ENCODE measurements around the gene TCEAL6. TPM values are rescaled to one million over a fixed set of nuclear protein-coding genes. Genes with fewer than 3 reads are reported as not detected.
"Not testable (repeated sequence)": the region's sequence is repeated elsewhere in the genome, so short reads cannot be mapped to it uniquely, and the experiment has no call there.

TCEAL6 gene
- 10 to 100 TPM in 1 of 2 donors, not detected in 1; 36.8 TPM for total RNA-seq

DNA sequence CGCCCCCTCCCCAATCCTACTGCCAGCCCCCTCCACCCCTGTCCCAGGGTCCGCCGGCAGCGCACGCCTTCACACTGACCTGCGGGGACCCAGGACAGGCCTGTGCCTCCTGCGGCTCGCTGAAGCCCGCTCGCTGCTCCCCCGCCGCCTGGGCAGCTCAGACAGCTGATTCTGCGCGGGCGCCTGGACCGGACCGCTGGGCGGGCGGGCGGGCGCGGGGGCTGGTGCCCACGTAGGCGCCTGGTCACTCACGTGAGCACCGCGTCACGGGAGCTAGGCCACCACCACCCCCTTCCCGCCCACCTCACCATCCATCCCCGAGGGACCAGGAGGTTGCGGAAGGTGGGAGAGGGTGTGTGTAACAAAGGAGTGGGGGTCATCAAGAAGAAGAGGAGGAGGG is at the start of gene TCEAL6:
Gene TCEAL6 (minus strand): TSS at position 208 of the 400 bp plus-strand sequence.
- DNase-seq (ENCODE audit: low spot score) = not testable (repeated sequence)

DNA sequence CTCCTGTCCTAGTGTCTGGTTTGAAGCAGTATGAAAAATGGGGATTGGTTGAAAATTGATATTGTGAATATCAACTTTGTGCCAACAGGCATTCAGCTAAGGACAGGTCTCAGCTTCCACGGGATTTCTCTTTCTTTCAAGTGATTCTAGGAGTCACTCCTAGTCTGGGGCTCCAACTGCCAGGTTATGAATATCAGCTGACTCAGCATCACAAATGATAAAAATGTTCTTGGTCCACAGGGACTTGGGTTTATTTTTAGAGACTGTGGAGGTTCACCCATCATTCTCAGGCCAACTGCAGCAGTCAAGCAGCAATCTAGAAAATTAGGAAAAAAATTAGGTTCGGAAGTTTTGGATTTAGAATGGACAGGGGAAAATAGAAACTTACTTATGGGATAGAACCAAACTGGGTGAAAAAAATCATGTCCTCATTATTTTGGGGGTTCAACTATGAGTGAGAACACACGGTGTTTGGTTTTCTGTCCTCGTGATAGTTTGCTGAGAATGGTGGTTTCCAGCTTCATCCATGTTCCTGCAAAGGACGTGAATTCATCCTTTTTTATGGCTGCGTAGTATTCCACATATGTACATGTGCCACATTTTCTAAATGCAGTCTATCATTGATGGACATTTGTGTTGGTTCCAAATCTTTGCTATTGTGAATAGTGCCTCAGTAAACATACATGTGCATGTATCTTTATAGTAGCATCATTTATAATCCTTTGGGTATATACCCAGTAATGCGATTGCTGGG is 43.9 kb upstream of the TCEAL6 start:
- no peak overlapping the region for H3K27ac ChIP-seq
- 86% methylated on average over 7 of the region's 7 CpGs for WGBS
- H3K27me3 ChIP-seq (replicated peaks; ENCODE audit: insufficient read depth) = no peaks in the 10 kb centered on the region

More for the DNA sequence above, at the start of gene TCEAL6:
- H3K36me3 ChIP-seq; intact Hi-C loops (cut with DNase I); H3K27ac ChIP-seq; H3K4me3 ChIP-seq; H3K9me3 ChIP-seq; H3K27me3 ChIP-seq (replicated peaks; ENCODE audit: insufficient read depth); H3K4me1 ChIP-seq (replicated peaks): not testable (repeated sequence)
- WGBS = no CpG with 5 or more reads among the region's 31 CpGs

DNA sequence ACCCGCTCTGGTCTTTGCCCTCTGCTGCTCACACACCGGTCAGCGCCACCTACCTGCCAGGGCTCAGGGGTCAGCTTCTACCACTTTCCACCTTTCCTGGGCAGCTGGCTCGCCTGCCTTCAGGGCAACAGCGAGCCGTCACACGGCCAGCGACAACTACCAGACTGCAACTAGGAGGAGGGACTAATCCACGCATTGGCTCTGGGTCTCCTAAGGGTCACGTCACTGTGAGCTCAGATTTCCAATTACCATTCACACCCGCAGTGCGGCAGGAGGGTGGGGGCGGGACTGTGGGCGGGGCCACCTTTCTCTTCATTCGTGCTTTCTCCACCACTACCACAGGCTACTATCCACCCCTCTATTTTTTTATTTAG is 13.5 kb upstream of the TCEAL6 start, which contains the start of gene BEX5:
Gene BEX5 (minus strand): TSS at position 172 of the 374 bp plus-strand sequence. CDS start 1,712 bp downstream, outside the sequence.
- Histone ChIP-seq H3K4me3 (peak within 1 kb of the TSS; percentile 25 to 27), H3K27me3 (replicated peaks; ENCODE audit: insufficient read depth) (no peaks in the 10 kb centered on the region), H3K9me3 (no peaks in the 10 kb centered on the region), H3K27ac (peak within 1 kb of the TSS; percentile 38 to 56), H3K36me3 (no peaks in the 10 kb centered on the region), H3K4me1 (replicated peaks) (no peaks in the 10 kb centered on the region)
- 0% methylated on average over 3 of the region's 15 CpGs for WGBS
- DNase-seq (ENCODE audit: low spot score) = peak; percentile 54
- peak; percentile 52 for TF ChIP-seq POLR2AphosphoS5 (IDR thresholded peaks at IDR 0.05)
- TF ChIP-seq POLR2A (IDR thresholded peaks at IDR 0.05) = peak; percentile 67
- TF ChIP-seq, protein P1, sequence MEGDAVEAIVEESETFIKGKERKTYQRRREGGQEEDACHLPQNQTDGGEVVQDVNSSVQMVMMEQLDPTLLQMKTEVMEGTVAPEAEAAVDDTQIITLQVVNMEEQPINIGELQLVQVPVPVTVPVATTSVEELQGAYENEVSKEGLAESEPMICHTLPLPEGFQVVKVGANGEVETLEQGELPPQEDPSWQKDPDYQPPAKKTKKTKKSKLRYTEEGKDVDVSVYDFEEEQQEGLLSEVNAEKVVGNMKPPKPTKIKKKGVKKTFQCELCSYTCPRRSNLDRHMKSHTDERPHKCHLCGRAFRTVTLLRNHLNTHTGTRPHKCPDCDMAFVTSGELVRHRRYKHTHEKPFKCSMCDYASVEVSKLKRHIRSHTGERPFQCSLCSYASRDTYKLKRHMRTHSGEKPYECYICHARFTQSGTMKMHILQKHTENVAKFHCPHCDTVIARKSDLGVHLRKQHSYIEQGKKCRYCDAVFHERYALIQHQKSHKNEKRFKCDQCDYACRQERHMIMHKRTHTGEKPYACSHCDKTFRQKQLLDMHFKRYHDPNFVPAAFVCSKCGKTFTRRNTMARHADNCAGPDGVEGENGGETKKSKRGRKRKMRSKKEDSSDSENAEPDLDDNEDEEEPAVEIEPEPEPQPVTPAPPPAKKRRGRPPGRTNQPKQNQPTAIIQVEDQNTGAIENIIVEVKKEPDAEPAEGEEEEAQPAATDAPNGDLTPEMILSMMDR (IDR thresholded peaks at IDR 0.05) = no peak
- intact Hi-C loops (cut with DNase I) = no loop called here

More for the DNA sequence above, 43.9 kb upstream of the TCEAL6 start:
- H3K9me3 ChIP-seq = no peaks in the 10 kb centered on the region
- no peak overlapping the region for H3K4me3 ChIP-seq
- H3K4me1 ChIP-seq (replicated peaks) = no peaks in the 10 kb centered on the region
- no peaks in the 10 kb centered on the region for H3K36me3 ChIP-seq
- no peak for DNase-seq (ENCODE audit: low spot score)
- intact Hi-C loops (cut with DNase I) = no loop called here
- no peak for TF ChIP-seq POLR2A (IDR thresholded peaks at IDR 0.05)
- TF ChIP-seq, protein P1 (IDR thresholded peaks at IDR 0.05) = no peak

DNA sequence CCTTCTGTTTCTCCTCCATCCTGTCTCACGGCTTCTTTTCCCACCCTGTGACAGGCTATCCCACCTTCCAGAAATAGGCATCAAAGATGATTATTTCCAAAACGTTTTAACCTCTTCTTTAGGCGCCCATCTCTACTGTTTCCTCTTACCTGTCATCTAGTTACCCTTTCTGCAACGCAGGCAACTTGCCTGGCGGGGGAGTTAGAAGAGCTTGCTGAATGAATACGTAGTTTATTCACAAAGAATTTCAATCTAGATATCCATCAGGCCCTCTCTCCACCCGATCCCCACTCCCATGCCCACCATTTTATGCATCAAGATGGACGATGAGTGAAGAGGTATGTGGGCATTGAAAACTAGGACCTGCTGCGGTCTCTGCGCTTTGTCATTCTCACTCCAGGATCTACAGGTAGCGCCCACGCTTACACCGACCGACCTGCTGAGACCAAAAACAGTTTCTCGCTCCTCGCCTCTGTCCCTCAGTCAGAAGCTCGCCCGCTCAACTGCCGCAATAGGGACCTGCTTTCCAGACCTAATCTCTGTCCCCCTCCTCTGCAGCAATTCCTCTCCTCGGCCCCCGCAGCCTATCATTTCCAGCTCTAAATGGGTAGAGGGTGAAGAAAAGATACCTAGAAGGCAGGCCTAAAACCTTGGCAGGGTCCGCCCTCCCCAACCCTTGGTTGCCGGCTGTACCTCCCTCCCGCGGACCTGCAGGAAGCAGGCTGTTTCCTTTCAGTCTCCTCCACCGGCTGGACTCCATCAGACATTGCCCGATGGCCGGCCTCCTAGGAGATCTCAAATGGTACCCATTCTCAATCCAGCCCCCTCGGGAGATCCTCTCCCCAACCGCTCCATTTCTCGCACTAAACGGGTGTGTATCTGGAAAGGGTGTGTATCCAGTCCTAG is 12.9 kb upstream of the TCEAL6 start:
- Histone ChIP-seq H3K4me1 (replicated peaks) (no peaks in the 10 kb centered on the region), H3K27me3 (replicated peaks; ENCODE audit: insufficient read depth) (no peaks in the 10 kb centered on the region), H3K27ac (peak overlapping the region; percentile 38 to 56), H3K9me3 (no peaks in the 10 kb centered on the region), H3K36me3 (no peaks in the 10 kb centered on the region), H3K4me3 (peak overlapping the region; percentile 25 to 27)
- TF ChIP-seq POLR2A (IDR thresholded peaks at IDR 0.05) (no peak), POLR2AphosphoS5 (IDR thresholded peaks at IDR 0.05) (no peak)
- TF ChIP-seq, protein P1 (IDR thresholded peaks at IDR 0.05) = no peak
- DNase-seq (ENCODE audit: low spot score) = peak; percentile 4
- intact Hi-C loops (cut with DNase I) = no loop called here
- 1% methylated on average over 27 of the region's 32 CpGs for WGBS

DNA sequence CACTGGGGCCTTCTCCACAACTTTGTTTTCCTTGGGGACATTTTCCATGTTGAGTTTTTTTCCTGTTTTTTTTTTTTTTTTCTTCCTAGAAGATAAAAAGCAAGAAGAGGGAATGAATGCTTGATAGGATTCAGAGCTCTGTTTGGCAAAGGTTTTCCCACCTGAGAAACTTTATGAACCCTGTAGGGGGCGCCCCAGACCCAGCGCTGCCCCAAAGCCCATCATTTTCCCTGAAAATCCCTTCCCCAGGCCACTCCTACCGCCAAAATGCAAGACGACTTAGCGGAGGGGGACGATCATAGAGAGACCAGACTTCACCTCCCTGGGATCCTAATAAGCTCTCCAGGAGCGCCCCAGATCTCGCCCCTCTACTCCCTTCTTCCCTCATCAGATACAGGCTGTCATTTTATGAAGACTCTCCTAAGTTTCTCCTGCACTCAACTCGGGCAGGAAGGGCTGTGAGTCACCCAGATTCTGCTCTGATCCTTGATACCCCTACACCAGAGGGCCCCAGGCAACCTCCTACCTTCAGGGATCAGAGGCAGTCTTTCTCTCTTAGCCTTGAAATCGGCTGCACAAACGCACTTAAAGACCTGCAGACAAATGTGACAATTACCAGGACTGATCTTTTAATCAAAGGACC is 12.1 kb upstream of the TCEAL6 start:
- no peaks in the 10 kb centered on the region for H3K4me1 ChIP-seq (replicated peaks)
- H3K27ac ChIP-seq = no peak overlapping the region
- no peaks in the 10 kb centered on the region for H3K9me3 ChIP-seq
- no peak overlapping the region for H3K4me3 ChIP-seq
- WGBS = 18% methylated on average over 11 of the region's 11 CpGs
- TF ChIP-seq, protein P1 (IDR thresholded peaks at IDR 0.05) = peak in 1 of 4 experiments; percentile 20
- TF ChIP-seq POLR2A (IDR thresholded peaks at IDR 0.05) = no peak
- DNase-seq (ENCODE audit: low spot score) = peak; percentile 3
- H3K27me3 ChIP-seq (replicated peaks; ENCODE audit: insufficient read depth) = no peaks in the 10 kb centered on the region
- intact Hi-C loops (cut with DNase I) = no loop called here
- H3K36me3 ChIP-seq = no peaks in the 10 kb centered on the region

DNA sequence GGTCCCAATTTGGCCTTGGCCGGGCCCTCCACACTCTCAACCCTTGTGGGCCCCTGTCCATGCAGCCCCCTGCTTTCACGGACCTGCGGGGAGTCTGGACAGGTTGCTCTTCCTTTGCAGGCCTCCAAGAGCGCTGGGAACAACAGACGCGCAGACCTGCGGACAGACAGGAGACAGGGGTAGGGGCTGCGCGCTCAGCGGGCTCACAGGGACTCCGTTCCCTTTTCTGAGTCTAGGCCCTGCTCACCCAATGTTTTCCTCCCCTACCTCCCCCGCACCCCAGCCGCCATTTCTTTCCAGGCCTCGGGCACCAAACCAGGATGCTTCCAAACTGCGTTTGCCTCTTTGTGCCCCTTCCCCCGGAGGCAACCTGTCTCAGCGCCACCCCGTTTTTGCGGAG is 650 bp downstream of the TCEAL6 start:
- H3K4me1 ChIP-seq (replicated peaks); DNase-seq (ENCODE audit: low spot score); H3K27me3 ChIP-seq (replicated peaks; ENCODE audit: insufficient read depth); intact Hi-C loops (cut with DNase I); H3K4me3 ChIP-seq; H3K36me3 ChIP-seq; H3K27ac ChIP-seq; H3K9me3 ChIP-seq: not testable (repeated sequence)
- WGBS = 18% methylated on average over 19 of the region's 19 CpGs

DNA sequence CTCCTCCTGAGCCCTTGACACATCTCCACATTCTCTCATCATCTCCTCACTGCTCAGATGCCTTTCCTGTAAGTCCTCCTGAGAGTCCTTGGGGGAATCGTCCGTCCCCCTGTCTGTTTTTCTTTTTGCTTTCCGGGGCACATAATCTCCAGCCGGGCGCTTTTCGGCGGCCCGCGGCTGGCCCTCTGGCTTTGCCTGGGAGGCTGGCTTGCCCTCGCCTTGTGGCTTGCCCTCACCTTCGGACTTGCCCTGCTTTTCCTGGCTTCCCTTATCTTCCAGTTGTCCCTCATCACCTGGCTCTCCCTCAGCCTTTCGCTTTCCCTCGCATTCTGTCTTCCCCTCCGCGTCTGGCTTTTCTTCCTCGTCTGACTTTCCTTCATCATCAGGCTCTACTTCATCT is 1.4 kb downstream of the TCEAL6 start:
- H3K36me3 ChIP-seq; H3K27ac ChIP-seq; DNase-seq (ENCODE audit: low spot score); H3K4me1 ChIP-seq (replicated peaks); H3K27me3 ChIP-seq (replicated peaks; ENCODE audit: insufficient read depth); H3K4me3 ChIP-seq; intact Hi-C loops (cut with DNase I); H3K9me3 ChIP-seq: not testable (repeated sequence)
- WGBS = 42% methylated on average over 16 of the region's 16 CpGs

All from prostate gland (tissue), 2 donors.